Mononuclear cell (primary cell): Measurements from ENCODE around the gene PGRMC2. TPM values are rescaled to one million over a fixed set of nuclear protein-coding genes. Genes with fewer than 3 reads are reported as not detected.
A peak's percentile ranks its signal among the peaks of the same experiment; 100 is the strongest.
"Not testable (repeated sequence)": the region's sequence is repeated elsewhere in the genome, so short reads cannot be mapped to it uniquely, and the experiment has no call there.

ENCODE experiments used
- H3K27me3 ChIP-seq: 2 replicates; pipeline ENCODE4 v1.6.0; 2011; ENCODE audit warnings: low read length, control low read depth; ENCODE audit not compliant: insufficient read depth
- H3K4me1 ChIP-seq: 2 replicates; pipeline ENCODE4 v1.5.1; 2011; ENCODE audit warnings: mild to moderate bottlenecking, low read length, control low read depth; ENCODE audit not compliant: insufficient read depth
- H3K4me3 ChIP-seq: 2 replicates; pipeline ENCODE4 v1.5.1; 2011; ENCODE audit warnings: mild to moderate bottlenecking, low read length, moderate library complexity
- H3K9me3 ChIP-seq: 2 replicates; pipeline ENCODE4 v1.5.1; 2011; ENCODE audit warnings: low read depth, mild to moderate bottlenecking, control low read depth, low read length
- total RNA-seq: library from RNA; depleted of rRNA; stranded (reverse); fragments of >200 nt; gene quantifications from one replicate; pipeline ENCODE4 v1.2.3, GENCODE V29; 2012

Gene PGRMC2
- total RNA-seq, 1 donor: 17.8 TPM

- Histone ChIP-seq H3K4me3 (peak overlapping the region; percentile 73), H3K27me3 (no peaks in the 10 kb centered on the region), H3K4me1 (peaks cover 33% of the 10 kb centered on the region), H3K9me3 (no peaks in the 10 kb centered on the region)
Observed at GRCh38 chr4:128288689-128289106, 1.1 kb upstream of the PGRMC2 start.

- Histone ChIP-seq H3K4me3 (peak overlapping the region; percentile 73), H3K27me3 (no peaks in the 10 kb centered on the region), H3K4me1 (peaks cover 33% of the 10 kb centered on the region), H3K9me3 (no peaks in the 10 kb centered on the region)
Observed at GRCh38 chr4:128287871-128288688, 467 bp upstream of the PGRMC2 start.

- Histone ChIP-seq H3K4me3 (peak overlapping the region; percentile 58), H3K9me3 (no peaks in the 10 kb centered on the region), H3K4me1 (peaks cover 33% of the 10 kb centered on the region), H3K27me3 (no peaks in the 10 kb centered on the region)
Observed at GRCh38 chr4:128286474-128287058, 1.0 kb downstream of the PGRMC2 start.

GRCh38 chr4:128285085-128285997, 2.3 kb downstream of the PGRMC2 start:
- Histone ChIP-seq H3K4me1 (peaks cover 33% of the 10 kb centered on the region), H3K9me3 (no peaks in the 10 kb centered on the region), H3K4me3 (no peak overlapping the region)

GRCh38 chr4:128284317-128284716, 3.3 kb downstream of the PGRMC2 start:
- H3K4me1 ChIP-seq: peaks cover 33% of the 10 kb centered on the region
- H3K4me3 ChIP-seq: no peak overlapping the region
- H3K27me3 ChIP-seq: no peaks in the 10 kb centered on the region
- H3K9me3 ChIP-seq: no peaks in the 10 kb centered on the region

More at GRCh38 chr4:128285085-128285997, 2.3 kb downstream of the PGRMC2 start:
- H3K27me3 ChIP-seq: no peaks in the 10 kb centered on the region

- no peaks in the 10 kb centered on the region for H3K9me3 ChIP-seq
- peaks cover 22% of the 10 kb centered on the region for H3K4me1 ChIP-seq
- H3K4me3 ChIP-seq: no peak overlapping the region
- no peaks in the 10 kb centered on the region for H3K27me3 ChIP-seq
Observed at GRCh38 chr4:128283071-128283470, 4.5 kb downstream of the PGRMC2 start.

GRCh38 chr4:128282516-128282915, 5.1 kb downstream of the PGRMC2 start:
- no peaks in the 10 kb centered on the region for H3K9me3 ChIP-seq
- peaks cover 22% of the 10 kb centered on the region for H3K4me1 ChIP-seq
- H3K4me3 ChIP-seq: no peak overlapping the region
- H3K27me3 ChIP-seq: no peaks in the 10 kb centered on the region

GRCh38 chr4:128281354-128281753, 6.3 kb downstream of the PGRMC2 start:
- Histone ChIP-seq H3K9me3 (no peaks in the 10 kb centered on the region), H3K27me3 (no peaks in the 10 kb centered on the region), H3K4me3 (no peak overlapping the region), H3K4me1 (peaks cover 15% of the 10 kb centered on the region)

- no peaks in the 10 kb centered on the region for H3K4me1 ChIP-seq
- H3K4me3 ChIP-seq: no peak overlapping the region
- H3K9me3 ChIP-seq: no peaks in the 10 kb centered on the region
- no peaks in the 10 kb centered on the region for H3K27me3 ChIP-seq
Observed at GRCh38 chr4:128279624-128280225, 7.9 kb downstream of the PGRMC2 start.

- Histone ChIP-seq H3K4me1 (no peaks in the 10 kb centered on the region), H3K9me3 (no peaks in the 10 kb centered on the region), H3K4me3 (no peak overlapping the region)
Observed at GRCh38 chr4:128277856-128278255, 9.8 kb downstream of the PGRMC2 start.

GRCh38 chr4:128275346-128275745, 12.3 kb downstream of the PGRMC2 start:
- H3K9me3 ChIP-seq: no peaks in the 10 kb centered on the region
- no peaks in the 10 kb centered on the region for H3K4me1 ChIP-seq
- H3K27me3 ChIP-seq: no peaks in the 10 kb centered on the region
- H3K4me3 ChIP-seq: no peak overlapping the region

More at GRCh38 chr4:128277856-128278255, 9.8 kb downstream of the PGRMC2 start:
- H3K27me3 ChIP-seq: no peaks in the 10 kb centered on the region

- Histone ChIP-seq H3K4me1 (no peaks in the 10 kb centered on the region), H3K9me3 (no peaks in the 10 kb centered on the region), H3K27me3 (no peaks in the 10 kb centered on the region), H3K4me3 (no peak overlapping the region)
Observed at GRCh38 chr4:128271551-128271950, 16.1 kb downstream of the PGRMC2 start.

- H3K9me3 ChIP-seq: no peaks in the 10 kb centered on the region
- no peaks in the 10 kb centered on the region for H3K4me1 ChIP-seq
- H3K27me3 ChIP-seq: no peaks in the 10 kb centered on the region
- H3K4me3 ChIP-seq: no peak overlapping the region
Observed at GRCh38 chr4:128268970-128269369, 18.6 kb downstream of the PGRMC2 start.

GRCh38 chr4:128267745-128268144, 19.9 kb downstream of the PGRMC2 start:
- Histone ChIP-seq H3K9me3 (no peaks in the 10 kb centered on the region), H3K4me1 (no peaks in the 10 kb centered on the region), H3K4me3 (no peak overlapping the region), H3K27me3 (no peaks in the 10 kb centered on the region)

GRCh38 chr4:128267171-128267570, 20.4 kb downstream of the PGRMC2 start:
- H3K9me3 ChIP-seq, H3K4me1 ChIP-seq, H3K27me3 ChIP-seq, H3K4me3 ChIP-seq: not testable (repeated sequence)
